Left hindlimb (tissue), 1 donor: ENCODE results near the gene GSE1.
A peak's percentile ranks its signal among the peaks of the same experiment; 100 is the strongest.

Experiments
- DNase-seq: peaks from one replicate; pipeline ENCODE4 v3.0.0-alpha.2; 2018

The GSE1 gene

GRCh38 chr16:85574672-85575475 is 38.2 kb upstream of the GSE1 start:
- no peak for DNase-seq

DNA sequence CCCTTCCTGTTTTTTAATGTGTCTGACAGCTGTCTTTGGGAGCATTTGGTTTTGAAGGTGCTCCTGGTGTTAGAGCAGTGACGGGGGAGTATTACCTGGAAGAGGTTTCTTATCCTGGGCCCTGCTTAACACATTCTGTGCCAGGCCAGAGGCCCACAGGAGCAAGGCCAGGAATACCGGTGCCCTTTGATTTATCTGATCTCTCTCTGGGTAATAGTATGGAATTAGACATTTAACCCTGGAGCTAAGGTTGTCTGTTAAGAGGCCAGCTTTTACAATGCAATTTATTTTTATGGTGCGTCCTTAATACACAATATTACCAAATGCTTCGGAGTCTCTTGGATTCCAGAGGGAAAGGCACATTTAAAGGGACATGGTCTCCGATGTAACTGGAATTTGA is 37.2 kb upstream of the GSE1 start:
- DNase-seq, result no peak

DNA sequence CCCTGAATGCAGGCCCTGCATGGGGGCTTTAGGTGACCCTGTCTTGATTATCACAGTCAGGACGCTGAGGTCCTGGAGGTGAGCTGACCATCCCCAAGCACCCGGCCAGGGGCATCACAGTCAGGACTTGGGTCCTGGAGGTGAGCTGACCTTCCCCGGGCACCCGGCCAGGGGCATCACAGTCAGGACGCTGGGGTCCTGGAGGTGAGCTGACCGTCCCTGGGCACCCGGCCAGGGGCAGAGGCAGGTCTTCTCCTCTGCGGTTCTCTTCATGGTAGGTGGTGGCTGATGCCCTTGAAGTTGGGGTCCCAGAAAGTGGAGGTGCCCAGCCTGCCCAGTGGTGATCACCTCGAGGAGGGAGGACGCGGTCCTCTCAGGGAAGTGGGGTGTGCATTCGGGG is 36.2 kb upstream of the GSE1 start:
- DNase-seq, result no peak

- no peak for DNase-seq
Measured at GRCh38 chr16:85577899-85578598, 35.1 kb upstream of the GSE1 start.

DNA sequence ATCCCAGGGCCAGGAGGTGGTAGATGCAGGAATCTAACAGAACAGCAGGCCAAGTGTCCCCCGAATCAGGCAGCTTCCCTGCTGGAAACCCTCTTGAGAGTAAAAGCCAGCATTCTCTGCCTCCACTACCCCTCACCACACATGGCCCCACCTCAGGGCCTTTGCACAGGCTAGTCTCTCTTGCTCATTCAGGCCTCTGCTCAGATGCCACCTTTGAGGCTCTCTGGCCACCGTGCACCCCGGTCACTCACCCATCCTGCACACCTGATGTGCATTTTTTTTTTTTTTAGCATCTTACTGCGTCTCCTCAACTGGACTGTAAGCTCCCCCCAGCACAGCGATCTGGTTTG is 34.5 kb upstream of the GSE1 start:
- no peak for DNase-seq

DNA sequence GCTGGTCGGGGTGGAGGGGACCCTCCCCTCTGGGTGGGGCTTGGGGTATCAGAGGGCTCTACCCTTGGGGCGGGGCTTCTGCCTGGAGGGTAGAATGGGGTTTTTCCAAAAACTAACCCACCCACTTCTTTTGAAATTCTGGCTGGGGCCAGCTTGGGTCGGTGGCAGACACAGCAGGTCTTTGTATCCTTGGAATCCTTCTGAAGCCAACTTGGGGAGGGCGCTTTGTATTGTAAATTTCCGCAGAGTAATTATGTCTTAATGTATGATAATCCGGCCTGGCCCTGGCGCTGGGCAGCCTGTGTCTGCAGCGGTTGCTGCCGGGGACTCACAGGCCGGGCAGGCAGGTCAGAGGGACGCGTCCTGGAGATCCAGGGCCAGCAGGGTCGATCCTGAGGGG is 33.9 kb upstream of the GSE1 start:
- DNase-seq, result no peak

- DNase-seq, result no peak
Measured at GRCh38 chr16:85579923-85580580, 33.1 kb upstream of the GSE1 start.

DNA sequence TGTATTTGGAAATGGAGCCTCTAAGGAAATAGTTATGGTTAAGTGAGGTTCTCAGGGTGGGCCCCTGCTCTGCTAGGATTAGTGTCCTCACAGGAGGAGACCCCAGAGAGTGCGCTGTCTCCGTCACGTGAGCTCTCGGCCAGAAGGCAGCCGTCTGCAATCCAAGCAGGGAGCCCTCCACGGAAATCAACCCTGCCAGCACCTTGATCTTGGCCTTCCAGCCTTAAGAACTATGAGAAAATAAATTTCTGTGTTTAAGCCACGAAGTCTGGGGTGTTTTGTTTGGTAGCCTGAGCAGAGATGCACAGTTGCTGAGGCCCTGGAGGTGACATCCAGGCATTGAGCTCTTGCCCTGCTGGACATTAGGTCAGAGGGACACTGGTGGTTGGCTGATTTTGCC is 32.4 kb upstream of the GSE1 start:
- no peak for DNase-seq

DNA sequence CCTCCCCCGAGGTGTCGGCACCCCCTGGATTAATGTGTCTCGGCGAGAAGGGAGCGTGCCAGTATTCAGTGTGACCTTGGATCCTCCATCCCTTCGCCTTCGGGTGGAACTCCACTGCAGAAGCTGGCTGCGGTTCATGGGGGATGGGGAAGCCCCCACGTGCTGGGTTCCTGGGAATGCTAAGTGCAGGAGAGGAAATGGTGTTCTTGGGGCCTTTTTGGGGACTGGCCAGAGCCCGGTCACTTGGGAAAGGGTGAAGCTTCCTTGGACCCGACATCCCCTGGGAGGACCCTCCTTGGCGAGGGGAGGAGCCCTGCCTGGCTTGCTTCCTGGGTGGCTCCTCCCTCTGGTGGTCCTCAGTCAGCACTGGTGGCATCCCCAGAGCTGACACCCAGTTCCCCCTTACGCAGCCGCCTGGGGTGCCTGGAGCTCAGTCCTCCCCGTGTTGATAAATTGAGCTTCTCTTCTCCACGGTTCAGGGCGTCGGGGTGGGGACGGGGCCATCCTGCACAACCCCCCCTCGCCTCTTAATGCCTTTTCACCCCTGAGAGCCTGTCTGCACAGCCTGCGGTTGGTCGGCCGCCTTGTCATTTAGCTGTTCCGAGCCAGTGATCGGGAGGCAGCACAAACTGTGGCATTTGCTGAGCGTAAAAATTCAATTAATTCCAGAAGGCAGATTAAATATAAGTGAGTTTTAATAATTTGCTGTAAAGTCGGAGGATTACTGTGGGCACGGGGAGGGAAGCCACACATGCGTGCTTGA is 30.7 kb upstream of the GSE1 start:
- DNase-seq, result no peak

DNA sequence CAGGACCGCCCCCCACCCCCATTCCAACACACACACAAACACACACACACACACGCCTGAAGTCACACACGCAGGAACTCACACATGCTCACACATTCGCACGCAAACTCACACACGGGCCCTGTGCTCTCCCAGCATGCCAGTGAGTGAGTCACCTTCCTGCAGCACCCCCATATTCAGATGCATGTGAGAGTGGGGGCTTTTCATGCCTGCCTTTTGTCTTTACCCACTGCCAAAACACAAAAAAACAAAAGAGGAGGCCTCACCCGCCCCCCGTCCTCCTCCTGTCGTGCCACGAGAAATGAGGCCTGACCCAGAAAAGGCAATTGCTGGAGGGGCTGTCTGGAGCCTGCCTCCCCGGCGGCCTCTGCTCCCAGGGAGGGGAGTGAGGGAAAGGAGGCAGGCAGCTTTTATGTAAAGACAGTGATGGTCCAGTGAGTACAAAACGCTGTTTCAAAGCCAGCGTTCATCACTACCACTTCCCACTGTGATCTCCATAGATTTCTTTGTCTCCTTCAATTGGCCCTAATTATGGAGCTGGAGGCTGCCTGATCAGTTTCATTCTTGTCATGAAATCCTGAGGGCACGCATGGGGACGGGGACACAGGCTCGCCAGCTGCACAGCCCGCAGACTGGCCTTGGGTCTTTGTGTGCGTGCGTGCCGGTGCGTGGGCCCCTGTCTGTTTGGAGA is 29.5 kb upstream of the GSE1 start:
- DNase-seq, result no peak

- no peak for DNase-seq
Measured at GRCh38 chr16:85584267-85584666, 28.9 kb upstream of the GSE1 start.

DNA sequence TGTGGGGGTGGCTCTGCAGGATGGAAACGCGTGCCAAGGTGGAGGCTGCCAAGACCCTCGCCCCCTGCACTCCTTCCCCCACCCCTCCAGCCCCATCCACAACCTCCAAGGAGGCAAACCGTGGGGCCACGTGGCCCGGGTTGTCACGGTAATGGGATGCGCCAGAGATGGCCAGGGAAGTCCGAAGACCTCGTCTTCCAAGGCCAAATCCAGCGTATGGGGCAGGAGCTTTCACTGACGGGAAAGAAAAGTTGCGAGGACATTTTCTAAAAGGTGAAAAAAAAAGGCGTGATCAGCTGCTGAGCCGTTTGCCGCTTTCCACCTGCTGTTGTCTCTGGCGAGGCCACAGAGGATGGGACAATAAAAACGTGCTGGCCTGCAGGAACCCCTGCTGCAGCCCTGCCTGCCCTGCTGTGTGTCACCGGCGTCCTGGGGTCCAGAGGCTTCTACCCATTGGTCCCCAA is 28.3 kb upstream of the GSE1 start:
- no peak for DNase-seq

DNA sequence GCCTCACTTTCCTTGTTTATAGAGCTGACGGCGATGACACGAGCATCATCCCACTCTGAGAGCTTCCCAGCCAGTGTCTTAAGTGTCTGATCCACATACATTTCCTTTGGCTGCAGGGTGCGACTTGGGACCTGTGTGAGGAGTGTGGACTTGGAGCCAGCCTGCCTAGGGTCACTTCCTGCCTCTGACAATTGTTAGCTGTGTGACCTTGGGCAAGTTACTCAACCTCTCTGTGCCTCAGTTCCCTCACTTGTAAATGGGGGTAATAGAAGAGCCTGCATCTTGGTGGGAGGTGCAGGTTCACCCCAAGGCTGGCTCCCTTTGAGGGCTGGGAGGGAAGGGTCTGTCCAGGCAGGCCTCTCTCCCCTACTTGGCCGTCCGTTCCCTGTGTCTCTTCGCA is 27.4 kb upstream of the GSE1 start:
- no peak for DNase-seq

GRCh38 chr16:85586380-85587104 is 26.6 kb upstream of the GSE1 start:
- DNase-seq, result peak; percentile 82

- no peak for DNase-seq
Measured at GRCh38 chr16:85587762-85588556, 25.2 kb upstream of the GSE1 start.

GRCh38 chr16:85588562-85589503 is 24.3 kb upstream of the GSE1 start:
- DNase-seq, result no peak

- DNase-seq, result no peak
Measured at GRCh38 chr16:85589688-85590505, 23.2 kb upstream of the GSE1 start.

- DNase-seq, result no peak
Measured at GRCh38 chr16:85590506-85590832, 22.7 kb upstream of the GSE1 start.

GRCh38 chr16:85591381-85591780 is 21.7 kb upstream of the GSE1 start:
- no peak for DNase-seq
